ENCODE measurements around the gene FOXB2. TPM values are rescaled to one million over a fixed set of nuclear protein-coding genes. Genes with fewer than 3 reads are reported as not detected.
A peak's percentile ranks its signal among the peaks of the same experiment; 100 is the strongest.

Gene FOXB2
- total RNA-seq, 2 donors from 2014 or later = not detected

DNA sequence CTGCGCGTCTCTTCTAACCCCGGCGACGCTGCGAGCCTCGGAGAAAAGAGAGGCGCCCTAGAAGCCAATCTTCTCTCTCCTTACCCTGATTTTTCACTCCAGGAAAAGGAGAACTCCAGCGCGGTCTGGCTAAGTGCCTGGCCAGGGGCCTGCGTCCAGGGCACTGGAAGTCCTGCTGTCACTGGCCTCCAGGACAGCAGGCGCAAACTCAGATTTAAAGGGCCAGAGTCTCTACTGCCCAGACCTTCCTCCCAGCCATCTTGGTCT lies 553 bp upstream of the FOXB2 start:
- peaks cover 14% of the 10 kb centered on the region for H3K4me1 ChIP-seq (ENCODE audit: control insufficient read depth, insufficient read depth, low read length)
- Mint-ChIP-seq H3K9me3 (no peaks in the 10 kb centered on the region), H3K4me1 (peaks cover 31% of the 10 kb centered on the region), H3K36me3 (ENCODE audit: low read depth) (no peaks in the 10 kb centered on the region), H3K4me3 (peak overlapping the region; percentile 48), H3K27ac (no peak overlapping the region), H3K27me3 (ENCODE audit: insufficient read depth) (peaks cover 100% of the 10 kb centered on the region)
- TF ChIP-seq CTCF (conservative IDR thresholded peaks at IDR 0.05) = no peak
- peaks cover 99% of the 10 kb centered on the region for H3K27me3 ChIP-seq (ENCODE audit: control insufficient read depth, insufficient read depth, low read length, poor library complexity, severe bottlenecking)
- DNase-seq = no peak
- no peak overlapping the region for H3K9ac ChIP-seq (ENCODE audit: extremely low read depth, low read length, poor library complexity, severe bottlenecking)
- no peaks in the 10 kb centered on the region for H3K9me3 ChIP-seq (ENCODE audit: control insufficient read depth, low read length)
- 0 to 2% methylated on average over 2 to 12 of the region's 12 CpGs for WGBS, 2 experiments (ENCODE audit: insufficient coverage in 1 of 2, insufficient read length in 1 of 2)
- peak overlapping the region; percentile 68 for H3K4me3 ChIP-seq (ENCODE audit: low read length)
- H3K36me3 ChIP-seq (ENCODE audit: control insufficient read depth, insufficient read depth, low read length) = no peaks in the 10 kb centered on the region
- no peak overlapping the region for H3K27ac ChIP-seq (ENCODE audit: low read depth, low read length)

DNA sequence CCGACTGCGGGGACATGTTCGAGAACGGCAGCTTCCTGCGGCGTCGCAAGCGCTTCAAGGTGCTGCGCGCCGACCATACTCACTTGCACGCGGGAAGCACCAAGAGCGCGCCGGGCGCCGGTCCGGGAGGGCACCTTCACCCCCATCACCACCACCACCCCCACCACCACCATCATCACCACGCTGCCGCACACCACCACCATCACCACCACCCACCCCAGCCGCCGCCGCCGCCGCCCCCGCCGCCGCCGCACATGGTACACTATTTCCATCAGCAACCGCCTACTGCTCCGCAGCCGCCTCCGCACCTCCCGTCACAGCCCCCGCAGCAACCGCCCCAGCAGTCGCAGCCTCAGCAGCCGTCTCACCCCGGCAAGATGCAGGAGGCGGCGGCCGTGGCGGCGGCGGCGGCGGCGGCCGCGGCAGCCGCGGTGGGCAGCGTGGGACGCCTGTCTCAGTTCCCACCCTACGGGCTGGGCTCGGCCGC lies 514 bp downstream of the FOXB2 start:
- Histone ChIP-seq H3K36me3 (ENCODE audit: control insufficient read depth, insufficient read depth, low read length) (no peaks in the 10 kb centered on the region), H3K4me1 (ENCODE audit: control insufficient read depth, insufficient read depth, low read length) (peaks cover 10% of the 10 kb centered on the region), H3K4me3 (ENCODE audit: low read length) (no peak overlapping the region), H3K27me3 (ENCODE audit: control insufficient read depth, insufficient read depth, low read length, poor library complexity, severe bottlenecking) (peaks cover 99% of the 10 kb centered on the region), H3K27ac (ENCODE audit: low read depth, low read length) (no peak overlapping the region), H3K9me3 (ENCODE audit: control insufficient read depth, low read length) (no peaks in the 10 kb centered on the region), H3K9ac (ENCODE audit: extremely low read depth, low read length, poor library complexity, severe bottlenecking) (no peak overlapping the region)
- TF ChIP-seq CTCF (conservative IDR thresholded peaks at IDR 0.05) = no peak
- H3K36me3 Mint-ChIP-seq (ENCODE audit: low read depth) = no peaks in the 10 kb centered on the region
- H3K9me3 Mint-ChIP-seq = no peaks in the 10 kb centered on the region
- 0 to 1% methylated on average over 1 to 47 of the region's 58 CpGs for WGBS, 2 experiments (ENCODE audit: insufficient coverage in 1 of 2, insufficient read length in 1 of 2)
- H3K4me1 Mint-ChIP-seq = peaks cover 20% of the 10 kb centered on the region
- H3K27ac Mint-ChIP-seq = no peak overlapping the region
- peak; percentile 66 for DNase-seq
- H3K27me3 Mint-ChIP-seq (ENCODE audit: insufficient read depth) = peaks cover 100% of the 10 kb centered on the region
- peak overlapping the region; percentile 48 for H3K4me3 Mint-ChIP-seq

DNA sequence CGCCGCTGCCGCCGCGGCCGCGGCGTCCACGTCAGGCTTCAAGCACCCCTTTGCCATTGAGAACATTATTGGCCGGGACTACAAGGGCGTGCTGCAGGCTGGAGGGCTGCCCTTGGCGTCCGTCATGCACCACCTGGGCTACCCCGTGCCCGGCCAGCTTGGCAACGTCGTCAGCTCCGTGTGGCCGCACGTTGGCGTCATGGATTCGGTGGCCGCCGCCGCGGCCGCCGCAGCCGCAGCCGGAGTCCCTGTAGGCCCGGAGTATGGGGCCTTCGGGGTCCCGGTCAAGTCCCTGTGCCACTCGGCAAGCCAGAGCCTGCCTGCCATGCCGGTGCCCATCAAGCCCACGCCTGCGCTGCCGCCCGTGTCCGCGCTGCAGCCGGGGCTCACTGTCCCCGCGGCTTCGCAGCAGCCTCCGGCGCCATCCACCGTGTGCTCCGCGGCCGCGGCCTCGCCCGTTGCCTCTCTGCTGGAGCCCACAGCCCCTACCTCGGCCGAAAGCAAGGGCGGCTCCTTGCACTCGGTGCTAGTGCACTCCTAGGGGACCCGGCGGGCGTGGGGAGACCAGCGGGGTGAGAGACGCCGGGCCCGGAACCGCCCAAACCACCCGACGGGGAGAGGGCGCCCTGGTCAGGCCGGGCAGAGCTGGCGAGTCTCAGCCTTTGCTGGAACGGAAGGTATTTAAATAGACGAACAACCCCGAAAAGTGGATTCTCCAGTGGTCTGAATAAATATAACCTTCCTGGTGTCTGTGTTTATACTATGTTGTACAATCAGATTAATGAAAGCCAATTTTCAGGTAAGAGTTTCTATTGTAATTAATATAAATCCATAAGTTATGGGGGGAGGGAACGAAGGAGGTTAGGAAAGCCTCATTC lies 1.2 kb downstream of the FOXB2 start:
- Histone ChIP-seq H3K27me3 (ENCODE audit: control insufficient read depth, insufficient read depth, low read length, poor library complexity, severe bottlenecking) (peaks cover 99% of the 10 kb centered on the region), H3K9me3 (ENCODE audit: control insufficient read depth, low read length) (no peaks in the 10 kb centered on the region), H3K4me1 (ENCODE audit: control insufficient read depth, insufficient read depth, low read length) (peaks cover 3% of the 10 kb centered on the region), H3K36me3 (ENCODE audit: control insufficient read depth, insufficient read depth, low read length) (no peaks in the 10 kb centered on the region), H3K27ac (ENCODE audit: low read depth, low read length) (no peak overlapping the region), H3K9ac (ENCODE audit: extremely low read depth, low read length, poor library complexity, severe bottlenecking) (no peak overlapping the region), H3K4me3 (ENCODE audit: low read length) (no peak overlapping the region)
- no peak for TF ChIP-seq CTCF (conservative IDR thresholded peaks at IDR 0.05)
- H3K4me3 Mint-ChIP-seq = no peak overlapping the region
- H3K36me3 Mint-ChIP-seq (ENCODE audit: low read depth) = no peaks in the 10 kb centered on the region
- DNase-seq = peak; percentile 78
- peaks cover 14% of the 10 kb centered on the region for H3K4me1 Mint-ChIP-seq
- H3K9me3 Mint-ChIP-seq = no peaks in the 10 kb centered on the region
- WGBS, 2 experiments (ENCODE audit: insufficient coverage in 1 of 2, insufficient read length in 1 of 2) = 1 to 2% methylated on average over 18 to 75 of the region's 75 CpGs
- peaks cover 100% of the 10 kb centered on the region for H3K27me3 Mint-ChIP-seq (ENCODE audit: insufficient read depth)
- H3K27ac Mint-ChIP-seq = no peak overlapping the region

Data from endodermal cell (in vitro differentiated cells).